GDM1 (cell line): Measurements from ENCODE around the gene SCN1A.
"Not testable (repeated sequence)": the region's sequence is repeated elsewhere in the genome, so short reads cannot be mapped to it uniquely, and the experiment has no call there.

Source experiments
- DNase-seq: peaks from one replicate; lab custom pipeline; 2025; lab: John Stamatoyannopoulos, UW

SCN1A gene

GRCh38 chr2:166127217-166128155 is at the start of gene SCN1A:
Gene SCN1A, minus strand, starts transcription at chr2:166128020. Its CDS starts 54,399 bp downstream, at chr2:166073621.
- peak; percentile 5 for DNase-seq

- DNase-seq = no peak
These were observed 45.4 kb upstream of the SCN1A start for GRCh38 chr2:166173263-166173662.

- DNase-seq = no peak
These were observed 43.4 kb upstream of the SCN1A start for GRCh38 chr2:166171216-166171615.

- DNase-seq = no peak
These were observed 42.5 kb upstream of the SCN1A start for GRCh38 chr2:166170356-166170755.

DNA sequence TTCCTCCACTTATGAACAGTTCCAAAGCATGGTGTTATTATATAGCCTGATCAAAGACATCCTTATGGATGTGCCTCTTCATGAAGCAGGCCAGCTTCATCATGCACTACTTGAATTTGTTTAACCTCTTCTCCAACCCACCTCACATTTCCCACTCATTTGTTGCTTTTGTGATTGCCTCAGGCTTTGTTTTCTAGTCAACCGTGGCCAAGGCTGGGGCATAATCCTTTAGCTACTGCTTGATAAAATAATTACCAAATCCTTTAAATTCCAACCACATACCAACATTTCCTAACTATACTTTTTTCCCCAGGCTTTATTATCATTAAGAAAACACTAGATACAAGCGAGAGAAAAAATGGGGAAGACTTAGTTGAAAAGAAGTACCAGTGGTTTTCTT is 39.6 kb upstream of the SCN1A start:
- no peak for DNase-seq

DNA sequence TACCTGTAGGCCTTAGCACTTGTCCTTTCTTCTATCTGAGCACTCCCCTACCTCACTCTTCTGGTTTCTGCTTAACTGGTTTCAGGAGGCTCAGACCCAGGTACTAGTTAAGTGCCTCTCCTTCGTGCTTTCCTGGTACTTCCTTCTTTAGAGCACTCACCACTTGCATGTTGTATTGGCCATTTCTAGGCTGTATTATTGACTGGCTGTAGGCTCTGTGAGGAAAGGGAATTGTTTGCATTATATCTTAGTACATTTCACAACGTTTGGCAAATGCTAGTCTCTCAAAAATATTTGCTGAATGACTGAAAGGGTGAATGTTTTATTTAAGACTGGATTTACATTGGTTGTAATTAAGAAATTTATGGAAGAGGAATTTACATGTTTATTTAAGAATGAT is 36.0 kb upstream of the SCN1A start:
- no peak for DNase-seq

DNA sequence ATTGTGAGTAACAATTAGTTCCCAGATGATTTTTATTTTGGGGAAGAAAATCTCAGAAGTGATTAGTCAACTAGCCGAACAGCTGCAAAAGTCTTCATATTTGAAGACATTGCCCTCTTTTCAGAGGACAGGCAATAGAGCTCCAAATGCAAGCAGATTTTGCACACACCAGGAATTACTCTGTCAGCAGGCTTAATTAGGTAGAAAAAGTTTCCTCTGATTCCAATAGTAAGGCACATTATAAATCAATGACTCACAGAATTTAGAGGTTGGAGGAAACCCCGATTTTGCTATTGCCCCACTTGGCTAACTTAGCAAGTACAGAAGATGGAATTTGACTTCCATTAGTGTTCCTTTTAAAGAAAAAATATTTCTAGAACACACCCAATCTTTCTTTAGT is 30.7 kb upstream of the SCN1A start:
- DNase-seq = no peak

- DNase-seq = no peak
These were observed 29.8 kb upstream of the SCN1A start for GRCh38 chr2:166157578-166157977.

DNA sequence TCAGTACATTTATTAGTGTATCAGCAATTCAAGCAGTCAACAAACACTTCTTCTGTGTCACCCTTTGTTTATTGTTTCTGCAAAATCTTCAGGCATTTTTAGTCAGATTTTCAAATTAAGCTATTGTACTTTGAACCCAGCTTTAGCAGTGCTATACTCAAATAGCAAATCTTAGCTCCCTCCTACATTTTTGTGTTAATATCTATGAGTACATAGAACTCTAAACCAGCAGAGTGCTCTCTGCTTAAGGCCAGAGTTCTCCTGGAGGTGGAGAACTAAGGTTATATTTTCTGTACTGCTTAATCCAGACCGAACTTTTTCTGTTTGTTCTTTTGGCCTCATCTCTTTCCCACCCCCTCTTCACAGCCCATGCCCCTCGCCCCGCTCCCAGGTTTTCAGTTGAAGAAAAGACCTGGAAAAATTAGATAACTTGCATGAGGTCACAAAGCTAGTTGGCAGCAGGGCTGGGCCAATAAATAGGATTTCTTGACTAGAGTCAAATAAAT is 29.2 kb upstream of the SCN1A start:
- no peak for DNase-seq

- no peak for DNase-seq
These were observed 27.8 kb upstream of the SCN1A start for GRCh38 chr2:166155589-166155988.

- DNase-seq = no peak
These were observed 27.0 kb upstream of the SCN1A start for GRCh38 chr2:166154685-166155338.

GRCh38 chr2:166152064-166152463 is 24.2 kb upstream of the SCN1A start:
- DNase-seq = no peak

DNA sequence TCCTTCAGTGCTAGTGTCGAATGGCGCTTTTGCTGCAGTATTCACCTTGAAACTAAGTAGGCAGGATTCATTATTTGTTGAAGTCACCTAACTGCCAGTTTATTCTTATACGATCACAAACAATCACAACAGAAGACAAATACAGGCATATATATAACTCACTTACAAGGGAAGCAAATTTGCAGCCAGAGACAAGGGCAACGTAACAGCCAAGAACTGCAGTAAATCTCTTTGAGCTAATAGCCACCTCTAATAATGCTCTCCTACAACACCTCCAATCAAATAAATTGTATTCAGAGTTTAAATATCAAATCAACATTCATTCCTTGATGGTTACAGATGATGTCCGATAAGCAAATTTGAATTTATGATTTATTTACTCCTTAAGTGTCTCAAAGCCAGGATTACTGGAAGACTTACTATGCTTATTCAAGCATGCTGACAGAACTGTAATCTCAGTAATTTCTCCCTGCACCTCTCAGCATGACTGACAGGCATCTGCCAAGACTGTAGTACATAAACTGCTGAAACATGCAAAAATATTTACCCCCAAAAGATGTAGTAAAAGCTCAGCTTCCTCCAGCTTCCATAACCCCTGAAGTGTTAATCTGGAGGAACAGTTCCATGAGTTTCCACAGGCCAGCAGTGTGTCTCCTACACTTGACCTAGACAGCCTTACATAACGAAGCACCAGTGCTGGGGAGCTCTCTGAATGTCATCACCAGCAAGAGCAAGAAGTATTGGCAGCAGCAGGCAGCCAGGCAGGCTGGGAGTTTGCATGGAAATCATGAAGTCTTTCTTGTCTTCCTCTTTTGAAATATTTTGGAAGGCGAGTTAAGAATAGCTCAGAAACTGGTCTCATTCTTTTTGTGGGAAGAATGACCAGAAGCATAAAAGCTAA is 20.9 kb upstream of the SCN1A start:
- DNase-seq = no peak

GRCh38 chr2:166147883-166148282 is 20.1 kb upstream of the SCN1A start:
- no peak for DNase-seq

- DNase-seq = no peak
These were observed 16.3 kb upstream of the SCN1A start for GRCh38 chr2:166144071-166144470.

GRCh38 chr2:166140932-166141331 is 13.1 kb upstream of the SCN1A start:
- DNase-seq = no peak

DNA sequence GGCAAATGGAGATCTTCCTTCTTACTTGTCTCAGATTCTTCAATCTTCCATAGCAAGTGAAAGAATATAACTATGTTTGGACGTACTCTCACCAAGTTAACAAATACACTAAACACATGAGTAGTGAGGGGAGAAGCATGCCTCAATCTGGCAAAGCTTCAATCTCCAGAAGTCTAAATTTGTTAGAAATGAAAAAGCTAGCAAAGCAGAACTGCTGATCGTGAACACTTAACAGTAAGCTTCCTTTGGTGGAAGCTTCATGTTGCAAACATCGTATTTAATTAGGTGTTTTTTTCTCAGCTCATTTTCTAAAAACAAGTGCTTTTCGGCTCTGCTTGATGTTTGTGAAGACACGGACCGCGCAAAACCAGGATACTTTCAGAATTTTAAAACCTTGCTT is 12.7 kb upstream of the SCN1A start:
- DNase-seq = no peak

- DNase-seq = not testable (repeated sequence)
These were observed 11.7 kb upstream of the SCN1A start for GRCh38 chr2:166139479-166139878.

DNA sequence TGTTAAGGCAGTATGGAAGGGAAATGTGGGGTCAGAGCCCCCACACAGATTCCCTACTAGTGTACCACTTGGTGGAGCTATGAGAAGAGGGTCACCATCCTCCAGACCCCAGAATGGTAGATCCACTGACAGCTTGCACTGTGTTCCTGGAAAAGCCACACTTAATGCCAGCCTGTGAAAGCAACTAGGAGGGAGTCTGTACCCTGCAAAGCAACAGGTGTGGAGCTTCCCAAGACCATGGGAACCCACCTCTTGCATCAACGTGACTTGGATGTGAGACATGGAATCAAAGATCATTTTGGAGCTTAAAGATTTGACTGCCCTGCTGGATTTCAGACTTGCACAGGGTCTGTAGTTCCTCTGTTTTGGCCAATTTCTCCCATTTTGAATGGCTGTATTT is 10.8 kb upstream of the SCN1A start:
- no peak for DNase-seq

DNA sequence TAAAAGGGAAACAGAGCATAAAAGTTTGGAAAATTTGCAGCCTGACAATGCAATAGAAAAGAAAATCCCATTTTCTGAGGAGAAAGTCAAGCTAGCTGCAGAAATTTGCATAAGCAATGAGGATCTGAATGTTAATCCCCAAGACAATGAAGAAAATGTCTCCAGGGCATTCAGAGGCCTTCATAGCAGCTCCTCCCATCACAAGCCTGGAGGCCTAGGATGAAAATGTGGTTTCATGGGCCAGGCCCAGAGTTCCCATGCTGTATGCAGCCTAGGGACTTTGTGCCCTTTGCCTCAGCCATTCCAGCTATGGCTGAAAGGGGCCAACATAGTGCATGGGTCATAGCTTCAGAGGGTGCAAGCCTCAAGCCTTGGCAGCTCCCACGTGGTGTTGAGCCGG is 10.3 kb upstream of the SCN1A start:
- no peak for DNase-seq

GRCh38 chr2:166137331-166137730 is 9.5 kb upstream of the SCN1A start:
- DNase-seq = no peak

- DNase-seq = no peak
These were observed 8.0 kb upstream of the SCN1A start for GRCh38 chr2:166135849-166136258.
